Stimulated activated CD4-positive, alpha-beta T cell treated with anti-CD3 and anti-CD28 coated beads, TNF-alpha, amount 100 ng/mL, for 4 hours (primary cell): ENCODE measurements around the gene KRTAP10-10.
"Not testable (repeated sequence)": the region's sequence is repeated elsewhere in the genome, so short reads cannot be mapped to it uniquely, and the experiment has no call there.

ENCODE experiments used
- DNase-seq, 3 experiments: peaks; one replicate each; pipeline ENCODE4 v3.0.0-alpha.2; 2020; ENCODE audit warnings: low read depth in 3 of 3

The KRTAP10-10 gene

GRCh38 chr21:44650973-44651675, 14.0 kb downstream of the KRTAP10-10 start:
- DNase-seq: no peak

DNA sequence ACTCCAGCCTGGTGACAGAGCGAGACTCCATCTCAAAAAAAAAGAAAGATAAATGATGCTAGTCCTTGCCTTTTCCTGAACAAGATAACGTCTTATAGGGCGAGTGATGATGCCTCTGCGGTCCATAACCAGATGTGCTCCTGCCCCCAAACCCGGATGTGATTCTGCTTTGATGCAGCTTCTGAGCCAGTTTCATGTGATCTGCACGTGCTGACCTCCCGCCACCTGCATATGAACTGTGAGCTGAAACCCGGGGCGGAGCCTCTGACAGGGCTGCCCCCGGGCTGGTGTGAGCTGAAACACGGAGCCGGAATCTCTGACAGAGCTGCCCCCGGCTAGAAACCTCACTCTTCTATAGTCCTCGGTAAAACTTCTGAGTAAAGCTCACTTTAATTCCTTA, 16.0 kb downstream of the KRTAP10-10 start:
- no peak for DNase-seq

DNA sequence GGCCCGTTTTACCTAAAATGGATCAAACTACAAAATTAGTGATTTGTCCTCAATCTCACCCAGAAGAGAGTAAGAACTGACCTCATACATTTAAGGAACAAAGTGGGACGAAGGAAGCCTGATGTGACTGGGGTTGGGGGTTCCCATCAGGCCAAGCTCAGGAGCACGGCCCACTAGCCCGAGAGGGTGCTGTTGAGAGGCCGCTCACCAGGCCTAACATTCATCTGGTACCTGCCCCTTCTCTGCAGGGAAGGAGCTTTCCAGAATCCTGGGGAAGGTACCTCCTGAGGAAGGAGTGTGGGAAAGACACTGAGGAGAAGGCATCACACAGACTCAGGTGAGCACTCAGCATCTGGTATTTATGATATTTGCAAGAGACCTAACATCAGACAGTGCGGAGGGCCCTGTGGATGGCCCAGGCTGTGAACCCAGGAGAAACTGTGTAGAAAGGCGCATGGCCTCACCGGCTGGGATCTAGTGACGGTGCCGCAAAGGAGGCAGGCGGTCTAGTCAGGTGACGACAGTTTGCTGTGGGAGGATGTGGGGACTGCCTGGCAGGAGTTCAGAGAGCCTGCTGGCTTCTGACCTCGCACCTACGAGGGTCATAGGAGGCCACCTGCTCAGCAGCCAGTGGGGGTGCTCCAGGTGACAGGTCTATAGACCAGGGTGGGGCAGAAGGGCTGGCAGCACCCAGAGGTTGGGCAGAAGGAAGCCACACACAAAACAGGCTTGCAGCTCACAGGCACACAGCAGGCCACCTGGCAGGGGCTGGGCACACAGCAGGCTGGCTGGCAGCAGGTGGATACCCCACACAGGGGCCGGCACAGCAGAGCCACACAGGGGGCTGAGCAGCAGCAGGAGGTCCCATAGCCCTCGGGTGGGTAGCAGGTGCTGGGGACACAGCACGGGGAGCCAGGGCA, 16.8 kb downstream of the KRTAP10-10 start:
- DNase-seq: peak in 1 of 3 experiments; percentile 21

GRCh38 chr21:44654576-44655175, 17.5 kb downstream of the KRTAP10-10 start, which contains the start of gene KRTAP12-4:
KRTAP12-4 (minus strand) TSS chr21:44654659; CDS start chr21:44654614, 45 bp downstream.
- DNase-seq: no peak

GRCh38 chr21:44656868-44657267, 19.7 kb downstream of the KRTAP10-10 start:
- no peak for DNase-seq

DNA sequence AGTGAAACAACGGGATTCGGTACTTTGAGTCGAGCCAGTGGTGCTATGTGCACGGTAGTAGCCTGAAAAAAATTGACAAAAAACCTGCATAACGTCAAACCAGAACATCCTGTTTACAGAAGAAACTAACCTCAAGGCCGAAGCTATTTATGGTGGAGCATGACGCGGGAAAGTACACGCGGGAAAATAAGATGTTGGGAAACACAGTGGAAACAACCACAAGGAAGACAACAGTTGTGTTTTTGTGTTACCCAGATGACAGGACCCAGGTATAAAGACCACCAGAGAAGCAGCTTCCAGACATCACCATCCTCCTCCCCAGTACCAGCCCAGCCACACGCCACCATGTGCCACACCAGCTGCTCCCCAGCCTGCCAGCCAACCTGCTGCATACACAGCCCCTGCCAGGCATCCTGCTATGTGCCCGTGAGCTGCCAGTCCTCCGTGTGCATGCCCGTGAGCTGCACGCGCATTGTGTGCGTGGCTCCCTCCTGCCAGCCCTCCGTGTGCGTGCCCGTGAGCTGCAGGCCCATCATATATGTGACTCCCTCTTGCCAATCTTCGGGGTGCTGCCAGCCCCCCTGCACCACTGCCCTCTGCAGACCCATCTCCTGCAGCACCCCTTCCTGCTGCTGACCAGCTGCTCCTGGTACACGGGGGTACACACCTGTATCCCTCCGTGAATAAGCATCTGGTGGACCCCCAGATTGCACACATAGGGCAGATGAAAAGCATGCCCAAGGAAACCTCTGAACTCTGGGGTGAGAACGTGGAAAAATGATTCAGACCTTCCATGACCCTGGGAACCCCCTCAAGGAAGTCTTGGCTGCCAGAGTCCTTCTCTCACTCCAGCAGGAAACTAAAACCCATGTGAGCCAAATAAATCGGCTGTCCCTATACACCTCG, 20.7 kb downstream of the KRTAP10-10 start, which contains the start of gene KRTAP12-3:
TSS of gene KRTAP12-3 (plus strand) at position 298 of the 906 bp plus-strand sequence. CDS start at position 346, 48 bp downstream.
- no peak for DNase-seq

- no peak for DNase-seq
Measured at GRCh38 chr21:44658541-44658910, 21.4 kb downstream of the KRTAP10-10 start.

DNA sequence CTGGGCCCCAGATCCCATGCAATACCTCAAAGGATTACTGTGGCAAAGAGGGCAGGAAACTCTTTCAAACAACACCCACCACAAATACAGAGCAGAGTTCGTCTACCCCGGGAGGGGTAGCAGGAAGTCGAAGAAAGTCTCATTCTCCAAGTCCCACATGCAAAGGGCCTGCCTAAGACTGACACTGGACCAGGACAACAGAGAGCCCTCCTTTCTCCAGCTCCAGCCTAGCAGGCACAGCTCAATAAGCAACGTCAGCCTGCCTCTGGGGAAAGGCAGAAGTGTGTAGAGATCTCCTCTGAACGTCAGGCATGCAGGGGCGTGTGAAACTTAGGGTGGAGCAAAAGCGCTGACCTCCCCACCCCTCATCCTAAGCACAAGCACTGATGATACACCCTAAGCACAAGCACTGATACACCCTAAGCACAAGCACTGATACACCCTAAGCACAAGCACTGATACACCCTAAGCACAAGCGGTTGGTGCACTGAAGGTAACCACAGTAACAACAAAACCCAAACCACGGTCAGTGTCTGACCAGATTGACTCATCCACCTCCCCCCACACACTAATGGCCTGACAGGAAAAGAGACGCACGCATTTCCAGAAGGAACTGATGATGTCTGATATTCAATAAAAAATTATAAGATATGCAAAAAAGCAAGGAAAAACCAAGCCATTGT, 21.9 kb downstream of the KRTAP10-10 start:
- no peak for DNase-seq

DNA sequence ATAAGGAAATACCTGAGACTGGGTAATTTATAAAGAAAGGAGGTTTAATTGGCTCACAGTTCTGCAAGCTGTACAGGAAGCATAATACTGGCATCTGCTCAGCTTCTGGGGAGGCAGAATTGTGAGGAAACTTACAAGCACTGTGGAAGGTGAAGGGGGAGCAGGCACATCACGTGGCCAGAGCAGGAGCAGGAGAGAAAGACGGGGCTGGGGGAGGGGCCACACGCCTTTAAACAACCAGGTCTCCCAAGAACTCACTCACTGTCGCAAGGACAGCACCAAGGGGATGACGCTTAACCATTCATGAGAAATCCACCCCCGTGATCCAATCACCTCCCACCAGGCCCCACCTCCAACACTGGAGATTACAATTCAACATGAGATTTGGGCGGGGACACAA, 24.4 kb downstream of the KRTAP10-10 start:
- not testable (repeated sequence) for DNase-seq

DNA sequence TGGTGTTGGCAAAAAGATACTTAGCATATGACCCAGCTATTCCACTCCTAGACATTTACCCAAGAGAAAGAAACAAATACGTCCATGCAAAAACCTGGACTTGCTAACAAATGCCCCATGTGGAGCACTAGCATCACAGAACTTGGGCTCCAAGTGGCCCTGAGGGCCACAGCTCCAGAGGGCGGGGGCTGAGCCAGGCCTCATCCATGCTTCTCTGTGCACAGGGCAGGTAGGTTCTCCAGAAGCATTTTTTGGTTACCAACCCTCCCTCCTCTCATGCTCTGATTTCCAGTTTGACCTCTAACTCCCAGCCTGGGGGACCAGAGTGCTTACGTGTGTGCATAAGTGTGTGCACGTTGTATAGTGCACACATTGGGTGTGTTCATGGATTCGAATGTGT, 27.5 kb downstream of the KRTAP10-10 start:
- no peak for DNase-seq

GRCh38 chr21:44666401-44667320, 29.5 kb downstream of the KRTAP10-10 start, which contains the start of gene KRTAP12-2:
KRTAP12-2 (minus strand) TSS chr21:44666927; CDS start chr21:44666886, 41 bp downstream.
- no peak for DNase-seq

- no peak for DNase-seq
Measured at GRCh38 chr21:44667612-44668011, 30.5 kb downstream of the KRTAP10-10 start.

DNA sequence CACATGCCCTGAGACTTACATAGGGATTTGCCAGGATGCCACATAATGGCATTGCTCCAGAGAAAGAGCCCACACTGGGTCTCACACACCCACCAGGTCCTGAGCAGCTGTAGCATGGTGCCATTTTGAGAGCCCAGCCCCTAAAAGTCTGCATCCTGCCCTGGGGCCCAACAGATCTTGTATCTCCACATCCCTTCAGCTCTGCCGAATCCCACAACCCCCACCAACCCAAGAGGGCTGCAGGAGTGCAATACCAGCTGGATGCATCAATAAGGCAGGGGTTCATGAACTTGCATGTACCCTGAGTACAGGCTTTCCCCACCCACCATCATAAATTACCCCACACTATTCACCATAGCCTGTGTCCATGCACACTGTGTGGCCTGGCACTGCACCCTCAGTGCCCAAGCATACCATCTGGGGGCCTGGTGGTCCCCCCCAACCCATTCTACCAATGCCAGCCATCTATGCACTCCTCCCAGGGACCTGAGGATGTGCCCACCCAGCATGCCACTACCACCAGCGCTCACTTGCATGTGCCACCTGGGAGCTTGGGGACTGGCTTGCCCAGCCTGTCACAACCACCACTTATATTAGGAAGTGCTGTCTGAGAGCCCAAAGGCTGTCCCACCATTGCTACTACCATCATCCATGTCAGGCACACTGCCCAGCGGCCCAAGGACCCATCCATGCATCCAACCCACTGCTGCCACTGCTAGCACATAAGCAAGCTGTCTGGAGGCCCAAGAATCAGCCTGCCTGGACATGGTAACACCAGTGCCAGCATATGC, 33.7 kb downstream of the KRTAP10-10 start:
- DNase-seq: no peak

DNA sequence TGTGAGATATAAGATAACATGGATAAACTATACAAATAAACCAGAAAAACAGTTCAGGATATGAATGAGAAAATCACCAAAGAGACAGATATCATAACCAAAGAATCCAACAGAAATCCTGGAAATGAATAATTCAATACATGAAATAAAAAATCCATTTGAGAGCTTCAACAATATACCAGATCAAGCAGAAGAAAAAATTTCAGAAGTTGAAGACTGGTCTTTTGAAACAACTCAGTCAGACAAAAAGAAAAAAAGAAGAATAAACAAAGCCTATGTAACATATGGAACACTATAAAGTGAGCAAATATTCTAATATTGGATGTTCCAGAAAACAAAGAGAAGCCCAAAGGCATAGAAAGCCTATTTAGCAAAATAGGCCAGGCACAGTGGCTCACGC, 34.8 kb downstream of the KRTAP10-10 start:
- DNase-seq: no peak

DNA sequence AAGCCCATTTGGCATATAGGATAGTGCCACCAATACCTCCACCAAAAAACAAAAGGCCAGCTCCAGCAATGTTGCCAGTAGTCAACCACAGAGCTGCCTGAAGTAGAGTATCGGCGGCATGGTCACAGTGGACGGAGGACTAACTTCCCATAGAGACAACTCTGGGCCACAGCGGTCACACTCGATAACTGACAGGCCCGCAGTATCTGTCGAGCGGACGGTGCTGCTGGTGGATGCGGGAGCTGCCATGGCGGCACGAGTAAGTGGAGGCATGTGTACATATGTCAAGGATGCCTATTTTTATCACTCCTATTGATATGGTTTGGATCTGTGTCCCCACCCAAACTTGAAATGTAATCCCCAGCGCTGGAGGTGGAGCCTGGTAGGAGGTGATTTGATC, 40.7 kb downstream of the KRTAP10-10 start:
- DNase-seq: no peak

DNA sequence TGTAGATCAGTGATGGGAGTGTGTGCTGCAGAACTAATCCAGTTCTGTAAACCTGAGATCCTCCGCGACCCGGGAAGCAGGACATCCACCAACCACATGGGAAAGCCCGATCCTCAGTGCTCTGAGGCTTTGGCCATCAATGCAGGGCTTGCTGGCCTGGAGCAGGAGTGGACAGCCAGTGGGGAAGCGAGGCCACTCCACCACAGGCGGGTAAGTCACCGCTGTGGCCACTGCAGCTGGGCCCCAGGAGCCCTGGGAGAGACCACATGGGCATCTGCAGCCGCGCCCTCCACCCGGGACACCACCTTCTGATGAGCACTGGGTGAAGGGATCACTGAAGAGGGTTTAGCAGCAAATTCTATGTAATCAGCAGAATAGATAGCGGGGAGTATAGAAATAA, 44.0 kb downstream of the KRTAP10-10 start:
- DNase-seq: no peak

GRCh38 chr21:44681861-44682579, 44.9 kb downstream of the KRTAP10-10 start, which contains the start of gene KRTAP12-1:
KRTAP12-1 (minus strand) TSS chr21:44682163; CDS start chr21:44682123, 40 bp downstream.
- no peak for DNase-seq
